CD1c-positive myeloid dendritic cell (primary cell): ENCODE measurements around the gene UCK1.
A peak's percentile ranks its signal among the peaks of the same experiment; 100 is the strongest.
"Not testable (repeated sequence)": the region's sequence is repeated elsewhere in the genome, so short reads cannot be mapped to it uniquely, and the experiment has no call there.

Source experiments
- DNase-seq: peaks from one replicate; pipeline ENCODE4 v3.0.0-alpha.2; 2016; ENCODE audit errors: extremely low spot score

UCK1 gene

DNA sequence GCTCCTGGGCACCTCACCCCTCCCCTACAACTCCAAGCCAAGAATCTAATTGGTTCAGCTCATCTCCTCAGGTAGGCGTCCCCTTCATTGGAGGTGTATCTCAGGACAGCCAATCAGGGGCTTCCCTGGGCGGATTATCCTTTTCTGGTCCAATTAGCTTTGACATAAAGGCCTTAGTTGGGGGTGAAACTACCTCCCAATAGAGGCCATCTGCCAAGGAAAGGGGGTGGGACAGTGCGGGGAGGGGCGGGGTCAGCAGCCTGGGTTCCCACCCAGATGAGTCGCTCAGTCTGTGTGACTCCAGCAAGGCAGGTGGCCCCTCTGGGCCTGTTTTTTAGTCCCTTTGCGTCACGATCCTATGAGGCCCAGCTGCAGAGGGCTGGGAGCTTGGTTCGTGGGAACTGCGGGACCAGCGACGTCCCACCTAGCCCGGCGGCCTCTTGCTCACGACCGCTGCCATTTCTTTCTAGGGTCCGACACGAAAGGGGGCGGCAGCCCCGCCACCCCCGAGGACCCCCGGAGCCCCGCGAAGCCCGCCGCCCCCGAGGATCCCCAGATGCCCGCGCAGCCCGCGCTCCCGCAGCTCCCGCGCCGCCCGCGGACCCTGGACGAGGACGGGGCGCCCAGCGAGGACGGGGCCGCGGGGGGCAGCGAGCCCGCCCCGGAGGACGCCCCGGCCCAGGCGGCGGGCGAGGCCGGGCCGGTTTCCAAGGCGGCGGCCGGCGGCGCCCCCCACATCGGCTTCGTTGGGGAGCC is 23.2 kb upstream of the UCK1 start:
- no peak for DNase-seq

DNA sequence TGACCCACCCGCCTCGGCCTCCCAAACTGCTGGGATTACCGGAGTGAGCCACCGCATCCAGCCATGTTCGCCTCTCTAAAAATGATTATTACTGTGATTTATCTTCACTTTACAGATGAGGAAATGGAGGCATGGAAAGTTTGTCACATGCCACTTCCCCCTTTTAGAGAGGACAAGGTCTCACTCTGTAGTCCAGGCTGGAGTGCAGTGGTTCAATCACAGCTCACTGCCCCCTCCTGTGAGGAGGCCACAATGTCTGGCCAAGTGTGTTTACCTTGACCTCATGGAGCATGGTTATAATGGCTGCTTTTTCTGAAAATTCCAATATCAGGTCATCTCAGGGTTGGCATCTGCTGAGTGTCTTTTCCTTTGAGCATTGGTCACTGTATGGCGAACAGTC is 21.0 kb upstream of the UCK1 start:
- DNase-seq, result no peak

DNA sequence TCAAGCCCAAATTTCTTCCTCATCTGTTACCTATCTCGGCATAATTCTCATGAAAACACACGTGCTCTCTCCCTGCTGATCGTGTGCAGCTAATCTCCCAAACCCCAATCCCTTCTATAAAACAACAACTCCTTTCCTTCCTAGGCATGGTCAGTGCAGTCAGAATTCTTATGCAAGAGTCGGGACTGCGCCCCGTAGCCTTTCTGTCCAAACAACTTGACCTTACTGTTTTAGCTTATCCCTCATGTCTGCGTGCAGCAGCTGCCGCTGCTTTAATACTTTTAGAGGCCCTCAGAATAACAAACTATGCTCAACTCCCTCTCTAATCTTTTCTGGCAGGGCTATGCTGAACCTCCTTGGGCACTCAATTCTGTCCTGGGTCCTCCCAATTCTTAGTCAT is 19.4 kb upstream of the UCK1 start:
- not testable (repeated sequence) for DNase-seq

DNA sequence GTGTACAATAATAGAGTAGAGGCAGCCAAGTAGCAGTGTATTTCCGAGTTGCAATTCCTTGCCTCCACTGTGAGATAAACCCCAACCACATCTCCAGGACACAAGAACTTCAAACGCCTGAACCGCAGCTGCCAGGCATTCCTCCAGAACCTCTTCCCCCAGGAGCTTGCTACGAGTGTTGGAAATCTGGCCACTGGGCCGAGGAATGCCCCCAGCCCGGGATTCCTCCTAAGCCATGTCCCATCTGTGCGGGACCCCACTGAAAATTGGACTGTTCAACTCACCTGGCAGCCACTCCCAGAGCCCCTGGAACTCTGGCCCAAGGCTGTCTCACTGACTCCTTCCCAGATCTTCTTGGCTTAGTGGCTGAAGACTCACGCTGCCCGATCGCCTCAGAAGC is 18.1 kb upstream of the UCK1 start:
- DNase-seq, result not testable (repeated sequence)

DNA sequence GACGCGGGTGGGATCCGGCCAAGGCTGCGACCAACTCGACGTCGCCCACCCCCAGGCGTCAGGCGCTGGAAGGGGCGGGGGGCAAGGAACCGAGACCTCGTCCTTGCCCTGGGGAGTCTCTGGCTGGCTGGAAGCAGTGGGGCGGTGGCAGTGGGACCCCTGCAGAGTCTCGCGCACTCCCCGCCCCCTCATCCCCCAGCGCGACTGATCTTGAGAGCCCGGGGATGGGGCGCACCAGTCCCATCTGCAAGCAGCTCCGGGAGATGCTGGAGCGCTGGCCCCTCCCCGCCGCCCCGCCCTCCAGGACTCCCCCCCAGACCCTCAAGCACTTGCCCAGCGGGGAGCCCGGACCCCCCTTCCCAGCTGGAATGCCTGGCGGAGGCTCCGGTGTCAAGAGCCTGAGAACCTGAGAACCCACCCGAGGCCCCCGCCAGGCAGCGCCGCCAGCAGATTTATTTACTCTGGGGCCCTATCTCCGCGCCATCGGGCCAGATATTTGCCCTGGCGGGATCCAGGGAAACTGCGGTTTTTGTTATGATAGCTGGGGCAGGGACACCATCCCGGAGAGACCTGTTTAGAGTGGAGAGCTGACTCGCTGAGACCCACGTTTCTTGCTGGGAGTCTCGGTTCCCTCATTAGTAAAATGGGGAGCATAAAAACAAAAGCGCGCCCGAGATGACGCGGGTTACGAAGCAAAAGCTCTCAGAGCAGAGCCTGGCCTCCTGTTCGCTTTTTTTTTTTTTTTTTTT is 15.4 kb upstream of the UCK1 start:
- DNase-seq, result peak; percentile 33

DNA sequence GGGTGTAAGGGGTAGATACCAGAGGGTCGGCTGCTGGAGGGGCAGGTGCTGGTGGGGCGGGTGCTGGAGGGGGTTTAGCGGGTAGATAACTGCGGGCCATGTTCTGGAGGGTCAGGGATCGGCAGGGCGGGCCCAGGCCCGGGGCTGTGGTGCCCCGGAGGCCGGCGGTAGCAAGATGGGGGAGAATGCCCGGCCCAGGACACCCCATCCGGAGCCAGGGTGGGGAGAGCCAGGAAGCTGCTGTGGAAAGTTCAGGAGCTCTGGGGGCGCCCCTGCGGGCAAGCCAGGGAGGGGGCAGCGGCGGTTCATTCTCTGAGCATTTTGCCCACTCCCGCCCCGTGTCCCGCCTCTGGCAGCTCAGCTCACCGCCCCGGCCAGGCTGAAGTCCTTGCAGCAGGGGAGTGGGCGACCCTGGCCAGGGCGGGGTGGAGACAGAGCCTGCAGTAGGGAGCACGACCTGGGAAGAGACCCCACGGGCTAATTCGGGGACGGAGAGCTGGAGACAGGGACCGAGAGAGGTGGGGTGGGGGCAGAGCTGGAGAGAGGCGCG is 14.8 kb upstream of the UCK1 start:
- DNase-seq, result no peak

DNA sequence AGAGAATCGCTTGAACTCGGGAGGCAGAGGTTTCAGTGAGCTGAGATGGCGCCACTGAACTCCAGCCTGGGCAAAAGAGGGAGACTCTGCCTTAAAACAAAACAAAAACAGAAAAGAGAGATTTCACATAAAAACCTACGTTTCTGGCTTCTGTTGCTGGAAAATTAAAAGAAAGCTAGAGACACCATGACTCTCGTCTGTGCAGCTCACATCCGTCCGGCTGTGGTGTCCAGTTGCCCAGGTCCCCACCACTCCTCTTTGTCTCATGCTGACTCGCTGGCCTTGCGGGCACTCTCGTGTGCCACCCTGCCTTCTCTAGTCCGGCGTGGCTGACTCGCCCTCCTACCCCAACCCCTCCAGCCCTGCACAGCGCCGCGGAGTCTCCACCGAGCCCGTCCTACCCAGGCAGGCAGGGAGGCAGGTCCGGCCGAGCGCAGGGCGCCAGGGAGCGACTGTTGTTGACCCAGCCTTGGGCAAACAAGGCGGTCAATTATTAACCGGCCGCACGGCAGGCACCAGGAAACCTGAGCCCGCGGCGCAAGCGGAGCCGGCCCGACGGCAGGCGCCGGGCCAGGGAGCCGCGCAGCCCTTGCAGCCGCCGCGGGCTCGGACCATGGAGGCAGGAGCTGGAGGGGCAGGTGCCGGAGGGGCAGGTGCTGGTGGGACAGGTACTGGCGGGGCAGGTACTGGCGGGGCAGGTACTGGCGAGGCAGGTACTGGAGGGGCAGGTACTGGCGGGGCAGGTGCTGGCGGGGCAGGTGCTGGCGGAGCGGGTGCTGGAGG is 14.1 kb upstream of the UCK1 start, which contains the start of gene PRRT1B:
TSS of gene PRRT1B (plus strand) at position 521 of the 783 bp plus-strand sequence. CDS start at position 614, 93 bp downstream.
- no peak for DNase-seq

DNA sequence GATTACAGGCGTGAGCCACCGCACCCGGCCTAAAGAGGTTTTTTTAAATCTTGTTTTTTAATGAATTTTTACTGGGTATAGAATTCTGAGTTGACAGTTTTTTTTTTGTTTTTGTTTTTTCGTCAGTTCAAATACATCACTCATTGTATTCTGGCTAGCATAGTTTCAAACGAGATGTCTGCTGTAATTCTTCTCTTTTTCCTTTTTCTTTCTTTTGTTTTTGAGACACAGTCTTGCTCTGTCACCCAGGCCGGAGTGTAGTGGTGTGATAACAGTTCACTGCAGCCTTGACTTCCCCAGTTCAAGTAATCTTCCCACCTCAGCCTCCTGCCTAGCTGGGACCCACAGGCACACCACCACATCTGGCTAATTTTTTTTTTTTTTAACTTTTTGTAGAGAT is 12.1 kb upstream of the UCK1 start:
- DNase-seq, result no peak

DNA sequence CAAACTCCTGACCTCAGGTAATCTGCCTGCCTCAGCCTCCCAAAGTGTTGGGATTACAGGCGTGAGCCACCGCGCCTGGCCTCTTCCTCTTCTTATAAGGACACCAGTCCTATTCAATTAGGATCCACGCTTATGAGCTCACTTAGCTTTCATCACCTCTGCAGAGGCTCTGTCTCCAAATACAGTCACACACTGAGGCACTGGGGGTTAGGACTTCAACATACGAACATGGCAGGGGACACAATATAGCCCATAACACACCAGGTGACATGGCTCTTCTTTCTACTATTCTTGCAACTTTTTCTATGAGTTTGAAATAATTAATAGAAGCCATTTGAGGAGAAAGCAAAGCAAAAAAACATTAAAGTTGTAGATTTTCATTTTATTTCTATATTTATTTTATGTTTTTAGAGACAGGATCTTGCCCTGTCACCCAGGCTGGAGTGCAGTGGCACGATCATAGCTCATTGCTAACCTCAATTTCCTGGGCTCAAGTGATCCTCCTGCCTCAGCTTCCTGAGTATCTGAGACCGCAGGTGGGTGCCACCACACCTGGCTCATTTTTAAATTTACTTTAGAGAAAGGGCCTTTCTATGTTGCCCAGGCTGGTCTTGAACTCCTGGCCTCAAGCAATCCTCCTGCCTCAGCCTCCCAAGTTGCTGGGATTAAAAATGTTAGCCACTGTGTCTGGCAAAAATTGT is 8.3 kb upstream of the UCK1 start:
- no peak for DNase-seq

DNA sequence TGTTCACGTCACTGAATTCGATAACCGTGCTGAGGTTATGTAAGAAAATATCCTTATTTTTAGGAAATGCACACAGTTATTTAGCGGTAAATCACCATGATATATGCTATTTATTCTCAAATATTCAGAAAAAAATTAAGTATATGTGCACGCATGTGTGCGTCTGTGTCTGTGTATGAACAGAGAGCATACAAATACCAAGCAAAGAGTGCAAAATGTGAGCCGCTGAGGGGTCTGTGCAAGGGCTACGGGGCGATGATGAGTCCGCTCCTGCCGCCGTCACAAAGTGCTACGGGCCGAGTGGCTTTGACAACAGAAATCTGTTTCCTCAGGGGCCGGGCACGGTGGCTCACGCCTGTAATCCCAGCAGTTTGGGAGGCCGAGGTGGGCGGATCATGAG is 6.9 kb upstream of the UCK1 start:
- DNase-seq, result no peak

DNA sequence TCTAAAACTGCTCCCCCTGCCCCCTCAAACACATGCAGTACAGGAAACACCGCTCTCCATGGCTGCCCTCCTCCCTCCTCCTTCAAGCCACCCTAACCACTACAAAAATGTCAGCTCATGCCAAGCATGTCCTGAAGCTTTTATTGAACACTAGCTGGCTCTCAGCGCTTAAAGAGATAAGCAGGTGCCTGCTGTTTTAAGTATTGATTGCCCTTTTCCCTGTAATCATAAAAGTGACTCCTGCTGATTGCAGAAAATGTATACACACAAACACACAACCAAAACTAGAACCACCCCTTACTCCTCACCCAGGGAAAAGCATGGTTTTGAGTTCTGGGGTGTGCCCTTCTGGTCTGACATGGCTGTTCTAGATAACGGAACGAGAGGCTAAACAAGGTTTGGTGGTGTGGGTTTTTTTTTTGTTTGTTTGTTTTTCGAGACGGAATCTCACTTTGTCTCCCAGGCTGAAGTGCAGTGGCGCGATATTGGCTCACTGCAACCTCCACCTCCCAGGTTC is 3.7 kb upstream of the UCK1 start:
- DNase-seq, result no peak

DNA sequence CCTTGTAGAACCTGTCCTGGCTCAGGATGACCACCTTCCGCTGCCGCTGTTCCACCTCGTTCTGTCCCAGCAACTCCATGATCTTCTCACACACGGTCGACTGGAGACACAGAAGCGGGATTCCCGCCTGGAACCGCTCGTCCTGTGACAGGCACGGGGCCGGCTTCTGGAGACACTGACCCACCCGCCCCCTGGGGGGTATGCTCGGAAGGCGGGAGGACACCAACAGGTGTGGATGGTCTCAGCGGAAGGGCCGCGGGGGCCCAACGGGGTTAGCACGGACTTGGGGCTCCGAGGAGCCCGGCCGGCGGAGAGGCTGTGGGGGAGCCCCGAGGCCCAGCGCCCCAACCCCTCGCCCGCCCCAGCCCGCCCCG is 530 bp downstream of the UCK1 start:
- no peak for DNase-seq

DNA sequence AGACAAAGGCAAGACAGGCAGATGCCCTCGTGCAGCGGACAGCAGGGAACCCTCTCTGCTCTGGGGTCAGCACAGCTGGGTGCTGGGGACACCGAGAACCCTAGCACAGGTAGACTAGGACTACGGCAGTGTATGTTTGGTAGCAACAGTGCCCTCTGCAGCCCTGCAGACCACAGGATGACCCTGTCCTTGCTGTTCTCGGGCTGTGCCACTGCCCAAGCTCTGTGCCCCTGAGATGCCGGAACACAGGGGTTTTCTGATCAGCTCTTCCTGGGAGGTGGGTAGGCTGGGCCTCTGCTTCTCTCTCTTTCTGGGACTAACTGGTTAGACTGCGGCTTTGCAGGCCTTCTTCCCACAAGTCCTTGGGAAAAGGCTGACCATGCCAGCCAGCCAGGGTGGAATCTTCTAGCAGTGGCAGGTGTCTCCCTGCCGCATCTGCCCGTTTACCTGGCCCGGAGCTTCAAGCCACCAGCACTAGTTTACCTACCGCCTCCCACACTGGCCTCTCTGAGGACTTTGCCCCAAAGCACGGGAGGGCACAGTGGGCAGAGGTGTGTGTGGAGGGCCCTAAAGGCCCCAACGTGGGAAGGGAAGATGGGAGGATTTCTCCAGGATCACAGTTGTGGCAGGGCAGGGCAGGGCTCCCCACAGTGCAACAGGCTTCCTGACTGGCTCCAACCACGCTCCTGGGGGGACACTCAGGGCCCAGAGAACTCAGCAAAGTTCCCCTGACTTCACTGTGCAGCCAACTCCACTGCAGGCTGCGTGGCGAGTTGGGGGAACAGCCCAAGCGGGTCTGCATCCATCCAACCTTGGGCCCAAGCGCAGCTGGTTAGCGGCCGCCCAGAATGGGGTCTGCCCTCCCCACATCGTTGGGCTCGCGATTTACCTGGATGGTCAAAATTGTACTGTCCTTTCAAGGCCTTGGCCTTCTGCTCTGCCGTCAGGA is 1.2 kb downstream of the UCK1 start:
- no peak for DNase-seq

DNA sequence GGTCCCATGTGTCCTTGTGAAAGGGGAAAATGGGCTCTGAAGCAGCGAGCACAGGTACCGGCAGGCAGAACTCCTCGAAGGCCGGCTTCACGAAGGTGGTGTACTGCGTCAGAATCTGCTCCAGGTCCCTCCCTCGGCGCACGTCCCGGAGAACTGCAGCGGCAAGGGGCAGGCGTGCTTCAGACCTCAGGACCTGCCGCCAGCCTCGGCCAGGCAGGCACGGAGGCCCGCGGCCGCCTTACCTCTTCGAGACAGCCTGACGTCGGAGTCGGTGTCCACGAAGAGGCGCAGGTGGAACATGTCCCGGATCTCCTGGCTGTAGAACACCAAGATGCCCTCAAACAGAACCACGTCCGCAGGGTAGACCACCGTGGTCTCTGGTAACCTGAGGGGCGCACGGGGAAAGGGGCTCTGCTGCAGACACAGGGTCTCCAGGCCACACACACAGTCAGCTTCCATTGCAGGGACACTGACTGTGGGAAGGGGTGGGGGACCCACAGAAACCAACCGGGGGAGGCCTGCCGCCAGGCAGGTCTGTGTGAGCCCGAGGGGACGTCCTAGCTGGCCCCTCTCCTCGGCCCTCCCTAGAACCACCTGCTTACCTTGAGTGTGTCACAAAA is 2.1 kb downstream of the UCK1 start:
- DNase-seq, result no peak

DNA sequence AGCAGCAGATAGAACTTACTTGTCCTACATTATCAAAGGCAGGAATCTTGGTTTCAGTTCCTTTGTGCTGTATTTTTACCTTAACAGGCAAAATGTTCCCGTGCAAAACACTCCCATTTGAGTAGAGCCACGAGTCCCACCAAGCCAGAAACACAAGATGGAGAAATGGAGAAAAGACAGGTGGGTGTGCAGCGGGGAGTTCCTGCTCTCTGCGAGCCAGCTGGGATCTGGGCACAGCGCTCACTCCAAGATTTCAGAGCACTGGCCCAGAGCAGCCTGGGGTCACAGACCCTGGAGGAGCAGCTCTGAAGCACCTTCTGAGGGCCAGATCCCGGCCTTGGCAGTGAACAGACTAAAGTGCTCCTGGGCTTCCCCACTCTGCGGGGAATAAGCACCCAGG is 2.9 kb downstream of the UCK1 start:
- DNase-seq, result no peak

DNA sequence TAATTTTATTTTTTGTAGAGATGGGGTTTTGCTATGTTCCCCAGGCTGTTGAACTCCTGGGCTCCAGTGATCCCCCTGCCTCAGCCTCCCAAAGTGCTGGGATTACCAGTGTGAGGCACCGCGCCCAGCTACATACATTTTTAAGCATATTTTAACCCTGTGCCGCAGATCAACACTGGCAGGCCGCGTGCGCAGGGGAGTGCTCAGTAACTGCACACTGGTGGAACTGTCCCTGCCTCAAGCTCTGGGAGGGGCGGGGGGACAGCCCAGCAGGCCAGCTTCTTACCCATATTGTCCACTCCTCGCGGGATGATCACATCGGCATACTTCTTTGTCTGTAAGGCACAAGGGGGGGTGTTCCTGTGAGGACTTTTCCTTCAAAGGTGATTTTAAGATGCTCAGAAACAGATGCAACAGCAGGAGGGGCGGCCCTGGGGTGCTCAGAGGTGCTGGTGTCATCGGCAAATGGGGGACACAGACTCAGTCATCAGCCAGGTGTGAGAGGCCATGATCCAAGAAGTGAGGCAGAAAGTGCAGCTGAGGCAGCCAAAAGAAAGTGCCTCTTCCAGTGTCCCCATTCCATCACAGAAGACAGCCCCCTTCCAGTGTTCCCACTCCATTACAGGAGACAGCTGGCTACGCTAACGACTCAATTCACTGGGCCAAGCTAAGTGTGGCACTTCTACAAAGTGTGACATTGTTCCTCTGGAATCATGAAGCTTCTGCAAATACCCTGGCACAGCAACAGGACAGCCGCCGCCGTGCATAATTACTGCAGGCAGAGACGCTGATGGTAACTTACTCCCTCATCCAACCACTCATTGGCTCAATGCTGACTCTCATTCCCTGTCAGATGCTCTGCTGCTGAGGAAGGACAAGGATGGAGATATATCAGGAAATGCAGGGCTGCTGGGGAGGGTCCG is 5.2 kb downstream of the UCK1 start:
- DNase-seq, result no peak

DNA sequence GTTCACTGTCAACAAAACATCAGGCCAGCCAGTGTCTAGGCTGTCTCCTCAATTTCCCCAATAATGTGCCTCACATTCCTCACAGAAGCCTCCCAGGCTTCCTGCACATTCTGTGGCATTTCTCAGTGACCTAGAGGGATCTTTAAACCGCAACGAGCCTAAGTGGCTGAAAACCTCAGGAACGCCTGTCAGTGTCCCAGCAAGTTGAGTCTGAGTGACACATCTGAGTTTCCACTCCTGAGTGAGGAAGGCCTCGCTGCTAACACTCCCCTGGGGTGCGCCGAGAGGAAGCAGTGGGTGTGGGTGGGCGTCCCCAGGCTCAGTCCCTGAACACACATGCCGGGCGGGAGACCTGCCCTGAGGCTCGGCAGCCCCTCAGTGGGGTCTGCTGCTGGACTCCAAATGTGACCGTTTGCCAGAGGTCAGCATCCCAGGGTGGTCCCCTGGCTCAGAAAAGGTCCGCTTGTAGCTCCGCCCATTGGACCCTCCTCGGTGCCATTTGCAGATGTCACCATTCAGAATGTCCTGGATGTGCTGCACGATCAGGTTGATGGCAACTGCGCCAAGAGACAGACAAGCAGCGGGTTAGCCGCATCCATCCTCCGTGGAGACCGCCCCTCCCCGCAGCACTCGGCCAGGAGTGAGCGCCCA is 6.3 kb downstream of the UCK1 start:
- DNase-seq, result no peak
